ENCODE data around the gene ITGB5.
"Not testable (repeated sequence)": the region's sequence is repeated elsewhere in the genome, so short reads cannot be mapped to it uniquely, and the experiment has no call there.

ITGB5 gene

DNA sequence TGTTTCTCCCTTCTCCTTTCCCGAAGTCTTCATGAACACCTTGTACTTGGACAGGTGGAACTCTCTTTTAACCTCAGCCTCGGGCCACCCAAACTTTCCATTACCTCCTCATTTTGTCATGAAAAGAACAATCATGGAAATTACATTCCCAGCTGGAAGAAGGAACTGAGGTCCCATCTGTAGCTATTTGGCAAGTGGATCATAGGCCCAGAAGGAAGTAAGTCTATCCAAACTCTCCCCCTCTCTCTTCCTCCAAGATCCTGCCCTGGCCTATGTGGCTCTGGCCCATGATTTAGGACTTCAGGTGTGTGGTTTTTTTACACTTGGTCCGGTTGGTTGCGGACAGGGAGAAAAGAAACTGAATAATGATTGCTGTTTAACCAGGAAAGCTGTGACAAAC, 44.1 kb downstream of the ITGB5 start:
- DNase-seq (ENCODE audit: low read depth, low spot score), result no peak
- H3K4me3 ChIP-seq (ENCODE audit: low read length), result no peak overlapping the region

- H3K4me3 ChIP-seq (ENCODE audit: low read length), result no peak overlapping the region
- no peak for DNase-seq (ENCODE audit: low read depth, low spot score)
These were observed 45.6 kb downstream of the ITGB5 start for GRCh38 chr3:124841517-124841916.

DNA sequence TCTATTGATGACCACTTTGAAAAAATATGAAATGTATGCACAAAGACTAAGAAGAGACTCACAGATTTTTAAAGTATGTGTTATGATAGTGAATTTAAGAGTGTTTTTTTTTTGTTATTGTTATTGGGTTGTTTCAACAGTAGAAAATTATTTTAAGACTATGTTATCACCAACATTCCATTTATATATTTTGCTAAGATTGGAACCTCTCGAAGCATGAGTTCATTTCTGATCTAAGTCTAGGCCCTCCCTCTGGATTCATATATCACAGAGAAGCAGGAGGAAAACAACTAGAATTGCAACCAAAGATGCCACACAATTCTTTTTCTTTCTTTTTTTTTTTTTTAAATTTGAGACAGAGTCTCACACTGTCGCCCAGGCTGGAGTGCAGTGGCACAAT, 46.8 kb downstream of the ITGB5 start:
- no peak for DNase-seq (ENCODE audit: low read depth, low spot score)
- no peak overlapping the region for H3K4me3 ChIP-seq (ENCODE audit: low read length)

- no peak for DNase-seq (ENCODE audit: low read depth, low spot score)
- H3K4me3 ChIP-seq (ENCODE audit: low read length), result no peak overlapping the region
These were observed 47.3 kb downstream of the ITGB5 start for GRCh38 chr3:124839896-124840295.

- DNase-seq (ENCODE audit: low read depth, low spot score), result no peak
These were observed 48.2 kb downstream of the ITGB5 start for GRCh38 chr3:124838963-124839362.

DNA sequence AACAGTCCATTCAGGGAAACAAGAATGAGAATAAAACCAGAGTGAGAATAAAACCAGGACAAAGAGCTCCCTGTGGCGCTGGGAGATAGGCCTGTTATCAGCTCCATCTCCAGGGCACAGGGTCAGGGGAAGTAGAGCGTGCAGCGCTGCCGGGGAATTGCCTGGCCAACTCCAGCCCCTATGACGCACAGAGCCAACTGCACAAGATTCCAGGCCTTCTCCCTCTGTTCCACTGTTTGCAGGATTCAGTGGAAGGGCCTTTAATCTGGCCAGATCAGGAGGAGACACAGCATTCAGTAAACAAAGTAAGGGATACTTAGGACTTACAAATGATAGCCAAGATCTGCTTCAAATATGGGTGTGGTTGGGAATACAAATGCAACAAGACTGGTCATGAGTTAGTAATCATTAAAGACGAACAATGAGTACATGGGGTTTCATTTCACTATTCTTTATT, 49.4 kb downstream of the ITGB5 start:
- H3K4me3 ChIP-seq (ENCODE audit: low read length), result no peak overlapping the region
- DNase-seq (ENCODE audit: low read depth, low spot score), result no peak

More at GRCh38 chr3:124838963-124839362, 48.2 kb downstream of the ITGB5 start:
- no peak overlapping the region for H3K4me3 ChIP-seq (ENCODE audit: low read length)

- no peak overlapping the region for H3K4me3 ChIP-seq (ENCODE audit: low read length)
These were observed 50.1 kb downstream of the ITGB5 start for GRCh38 chr3:124837065-124837464.

GRCh38 chr3:124836448-124836847, 50.7 kb downstream of the ITGB5 start:
- no peak for DNase-seq (ENCODE audit: low read depth, low spot score)
- no peak overlapping the region for H3K4me3 ChIP-seq (ENCODE audit: low read length)

More at GRCh38 chr3:124837065-124837464, 50.1 kb downstream of the ITGB5 start:
- no peak for DNase-seq (ENCODE audit: low read depth, low spot score)

DNA sequence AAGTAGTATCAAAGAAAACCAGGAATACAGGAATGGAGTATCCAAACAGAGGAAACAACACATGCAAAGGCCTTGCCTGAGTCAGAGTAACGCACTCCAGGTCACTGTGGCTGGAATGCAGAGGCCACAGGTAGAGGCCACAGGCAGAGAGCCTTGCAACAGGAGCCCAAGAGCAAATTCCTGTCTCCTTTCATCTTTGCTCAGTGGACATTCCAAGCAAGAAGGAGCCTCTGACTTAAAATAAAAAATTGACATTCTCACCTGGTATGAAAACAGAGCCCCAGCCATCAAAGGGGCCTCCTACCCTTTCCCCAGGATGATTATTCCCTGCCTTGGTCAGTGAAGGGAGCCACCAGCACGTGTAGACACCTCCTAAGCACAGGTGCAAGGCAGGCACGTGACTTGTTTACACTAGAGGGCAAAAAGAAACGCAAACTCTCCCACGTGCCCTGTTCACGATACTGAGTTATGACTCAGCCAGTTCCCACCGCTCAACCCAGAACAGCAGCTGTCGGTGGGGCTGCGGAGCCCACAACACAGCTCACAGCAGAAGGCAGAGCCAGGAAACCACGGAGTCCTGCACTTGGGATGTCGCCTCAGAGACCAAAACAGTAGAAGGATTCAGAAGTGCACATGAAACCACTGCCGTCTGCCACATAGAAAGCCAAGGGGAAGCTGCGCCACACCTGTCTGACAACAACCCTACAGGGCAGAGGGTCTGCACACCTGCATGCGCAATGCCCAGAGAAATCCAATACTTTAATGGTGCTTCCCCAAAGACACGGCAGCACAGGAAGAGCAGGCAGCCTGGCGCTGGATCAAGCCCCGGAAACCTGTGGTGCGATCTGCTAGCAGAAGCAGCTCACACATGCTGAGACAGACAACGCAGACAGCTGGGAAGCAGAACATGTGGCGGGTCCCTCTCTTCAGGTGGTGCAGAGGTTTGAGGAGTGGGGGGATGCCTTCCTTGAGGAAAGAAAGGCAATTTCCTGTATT, 52.1 kb downstream of the ITGB5 start:
- peak; percentile 93 for DNase-seq (ENCODE audit: low read depth, low spot score)
- peak overlapping the region; percentile 21 for H3K4me3 ChIP-seq (ENCODE audit: low read length)

DNA sequence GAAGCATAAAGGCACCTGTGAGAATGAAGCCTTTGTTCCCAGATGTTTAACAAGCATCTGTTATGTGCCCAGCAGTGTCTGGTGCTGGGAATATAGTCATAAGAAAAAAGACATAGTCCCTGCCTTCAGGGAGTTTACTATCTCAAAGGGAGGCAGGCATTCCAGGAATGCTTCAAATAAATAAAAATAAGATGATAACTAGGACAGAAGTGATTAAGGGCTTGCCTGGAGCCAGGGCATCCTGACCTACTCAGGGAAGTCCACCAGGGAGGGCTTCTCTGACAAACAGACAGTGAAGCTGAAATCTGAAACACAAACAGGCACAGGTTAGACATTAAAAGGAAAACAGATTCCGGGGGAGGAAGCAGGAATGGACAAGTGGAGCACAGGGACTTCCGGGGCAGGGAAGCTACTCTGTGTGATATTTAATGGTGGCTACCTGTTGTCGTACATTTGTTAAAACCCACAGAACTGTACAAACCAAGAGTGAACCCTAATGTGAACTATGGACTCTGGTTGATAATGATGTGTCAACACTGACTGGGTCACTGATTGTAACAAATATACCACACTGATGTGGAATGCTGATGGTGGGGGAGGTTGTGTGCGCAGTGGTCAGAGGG, 53.3 kb downstream of the ITGB5 start:
- DNase-seq (ENCODE audit: low read depth, low spot score), result no peak
- H3K4me3 ChIP-seq (ENCODE audit: low read length), result no peak overlapping the region

DNA sequence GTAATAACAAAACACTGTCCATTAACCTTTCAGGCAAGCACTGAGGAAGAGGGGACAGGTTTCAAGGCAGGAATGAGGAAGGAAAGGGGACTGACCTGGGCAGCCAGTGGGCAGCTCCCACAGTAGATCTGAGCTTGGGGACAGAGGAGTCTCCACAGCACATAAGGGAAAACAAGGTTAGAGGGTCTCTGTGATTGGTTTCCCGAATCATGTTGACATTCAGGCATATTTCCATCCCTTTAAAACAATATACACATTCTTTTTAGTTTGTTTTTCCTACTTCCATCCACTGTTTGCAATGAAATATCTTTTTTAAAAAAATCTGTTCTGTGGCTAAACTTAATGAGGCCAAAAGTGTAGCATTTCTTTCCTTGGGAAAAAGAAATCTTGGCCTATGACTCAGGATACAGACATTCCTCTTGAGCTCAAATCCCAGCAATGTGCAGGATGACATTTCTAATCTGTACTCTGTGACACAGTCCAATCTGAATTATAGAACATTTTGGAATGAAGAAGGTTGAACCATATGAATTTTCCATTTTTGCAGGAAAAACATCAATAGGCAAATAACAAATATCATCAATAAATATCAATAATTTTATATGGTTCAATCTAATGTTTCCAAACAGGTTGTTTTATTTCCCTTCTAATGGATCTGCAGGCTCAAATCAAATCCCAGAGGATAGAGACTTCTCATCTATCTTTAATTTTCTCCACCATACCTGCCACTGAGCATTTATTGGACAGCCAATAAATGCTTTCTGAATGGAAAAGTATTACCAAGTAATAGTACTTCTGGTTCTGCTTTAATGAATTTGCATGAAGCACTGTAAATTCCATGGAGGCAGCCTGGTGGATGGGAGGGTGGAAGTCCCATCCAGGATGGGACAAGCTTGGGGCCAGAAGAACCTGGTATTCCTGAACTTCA, 54.1 kb downstream of the ITGB5 start:
- no peak overlapping the region for H3K4me3 ChIP-seq (ENCODE audit: low read length)
- DNase-seq (ENCODE audit: low read depth, low spot score), result no peak

DNA sequence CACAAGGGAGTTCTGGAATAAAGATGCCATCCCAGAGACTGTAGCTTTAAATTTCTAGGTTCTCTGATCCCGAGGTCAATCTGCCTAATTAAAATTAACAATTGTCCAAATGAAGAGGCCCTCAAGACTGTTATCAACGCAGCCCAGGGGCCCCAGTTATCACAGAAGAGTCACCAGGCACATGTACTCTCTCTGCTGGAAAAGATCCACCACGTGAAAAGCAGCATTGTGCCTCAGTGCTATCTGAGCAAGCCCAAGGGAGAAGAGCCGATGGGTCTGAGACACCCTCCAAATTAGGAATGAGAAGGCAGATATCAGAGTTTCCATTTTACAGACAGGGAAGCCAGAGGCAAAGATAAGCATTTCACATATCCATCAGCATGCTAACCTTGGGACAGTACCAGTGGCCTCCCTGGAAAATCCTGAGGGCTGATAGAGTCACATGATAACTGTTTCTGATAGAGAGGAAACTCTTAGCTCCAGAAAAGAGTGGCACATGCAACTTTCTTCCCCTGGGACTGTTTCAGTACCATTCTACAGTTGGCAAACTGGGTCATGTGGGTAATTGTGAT, 55.5 kb downstream of the ITGB5 start:
- H3K4me3 ChIP-seq (ENCODE audit: low read length), result no peak overlapping the region
- DNase-seq (ENCODE audit: low read depth, low spot score), result no peak

DNA sequence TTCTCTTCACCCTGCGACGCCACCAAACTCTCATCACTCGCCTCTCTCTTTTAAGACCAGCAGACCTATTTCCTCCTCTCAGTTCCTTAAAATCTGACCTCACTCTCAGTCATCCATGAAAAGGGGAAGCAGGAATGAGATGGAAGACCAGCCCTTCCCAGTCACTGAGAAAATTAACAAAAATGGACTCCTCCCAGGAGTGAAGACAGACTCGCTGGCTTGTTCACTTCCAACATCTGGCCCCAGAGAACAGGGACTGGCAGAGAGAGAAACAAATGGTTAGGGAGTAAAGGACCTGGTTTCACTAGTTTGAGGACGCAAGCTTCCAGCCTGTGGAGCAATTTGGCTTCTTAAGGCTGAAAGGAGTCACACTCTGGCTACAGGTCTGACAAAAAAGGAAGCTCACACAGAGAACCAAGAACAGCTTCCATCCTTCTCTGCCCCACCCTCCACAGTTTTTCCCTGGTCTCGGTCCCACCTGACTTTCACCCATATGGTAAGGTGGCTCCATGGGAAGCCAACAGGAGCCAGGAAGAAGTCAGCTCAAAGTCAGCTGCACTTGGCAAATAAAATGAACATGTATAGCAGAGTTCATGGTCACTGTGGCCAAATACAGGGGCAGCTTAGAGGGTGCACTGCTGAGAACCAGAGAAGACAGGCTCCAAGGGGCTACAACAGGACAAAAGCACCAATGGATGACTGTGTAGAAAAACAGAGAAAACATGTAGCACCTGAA, 57.2 kb downstream of the ITGB5 start:
- H3K4me3 ChIP-seq (ENCODE audit: low read length), result no peak overlapping the region
- DNase-seq (ENCODE audit: low read depth, low spot score), result no peak

GRCh38 chr3:124829178-124829818, 57.9 kb downstream of the ITGB5 start:
- no peak overlapping the region for H3K4me3 ChIP-seq (ENCODE audit: low read length)

GRCh38 chr3:124827476-124828206, 59.5 kb downstream of the ITGB5 start:
- not testable (repeated sequence) for H3K4me3 ChIP-seq (ENCODE audit: low read length); DNase-seq (ENCODE audit: low read depth, low spot score)

More at GRCh38 chr3:124829178-124829818, 57.9 kb downstream of the ITGB5 start:
- DNase-seq (ENCODE audit: low read depth, low spot score), result no peak

GRCh38 chr3:124826703-124827102, 60.5 kb downstream of the ITGB5 start:
- no peak for DNase-seq (ENCODE audit: low read depth, low spot score)
- H3K4me3 ChIP-seq (ENCODE audit: low read length), result no peak overlapping the region

DNA sequence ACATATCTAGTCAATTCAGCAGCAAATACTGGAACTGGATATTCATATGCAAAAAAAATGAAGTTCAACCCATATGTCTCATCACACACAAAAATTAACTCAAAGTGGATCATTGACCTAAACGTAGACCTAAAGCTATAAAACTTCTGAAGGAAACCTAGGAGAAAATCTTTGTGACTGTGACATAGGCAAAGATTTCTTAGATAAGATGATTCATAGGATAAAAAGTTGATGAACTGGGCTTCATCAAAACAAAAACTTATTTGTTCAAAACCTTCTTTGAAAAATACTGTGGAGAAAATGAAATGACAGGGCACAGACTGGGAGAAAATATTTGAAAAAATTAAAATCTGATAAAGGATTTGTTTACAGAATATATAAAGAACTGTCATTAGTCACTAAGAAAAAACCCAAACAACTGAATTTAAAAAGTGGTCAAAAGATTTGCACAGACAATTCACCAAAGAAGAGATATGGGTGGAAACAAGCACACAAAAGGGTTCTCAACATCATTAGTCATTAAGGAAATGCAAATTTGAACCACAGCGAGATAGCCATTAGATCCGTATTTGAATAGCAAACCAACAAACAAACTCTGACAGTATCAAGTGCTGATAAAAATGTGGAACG, 62.8 kb downstream of the ITGB5 start:
- DNase-seq (ENCODE audit: low read depth, low spot score), result no peak
- H3K4me3 ChIP-seq (ENCODE audit: low read length), result no peak overlapping the region

Measured in Jurkat, Clone E6-1 (cell line).